Astrocyte (in vitro differentiated cells and primary cell): ENCODE measurements around the gene MYO3B.

Experiments
- CTCF ChIP-seq: IDR thresholded peaks from 2 replicates; pipeline ENCODE4 v1.5.1; 2011; ENCODE audit warnings: low read depth, mild to moderate bottlenecking, inconsistent platforms, low read length, moderate library complexity; ENCODE audit not compliant: insufficient read depth
- EZH2 ChIP-seq: IDR thresholded peaks from 2 replicates; pipeline ENCODE4 v1.6.1; 2012; ENCODE audit warnings: mild to moderate bottlenecking, low read length, inconsistent platforms; ENCODE audit not compliant: insufficient read depth

- TF ChIP-seq CTCF (no peak), EZH2 (no peak)
Observed at GRCh38 chr2:170500770-170501169, 322.8 kb downstream of the MYO3B start.
